Retina (tissue), 1 donor: ENCODE data around the gene DIMT1.

Source experiments
- DNase-seq: peaks from one replicate; pipeline ENCODE4 v3.0.0-alpha.2; 2016

Gene DIMT1

DNA sequence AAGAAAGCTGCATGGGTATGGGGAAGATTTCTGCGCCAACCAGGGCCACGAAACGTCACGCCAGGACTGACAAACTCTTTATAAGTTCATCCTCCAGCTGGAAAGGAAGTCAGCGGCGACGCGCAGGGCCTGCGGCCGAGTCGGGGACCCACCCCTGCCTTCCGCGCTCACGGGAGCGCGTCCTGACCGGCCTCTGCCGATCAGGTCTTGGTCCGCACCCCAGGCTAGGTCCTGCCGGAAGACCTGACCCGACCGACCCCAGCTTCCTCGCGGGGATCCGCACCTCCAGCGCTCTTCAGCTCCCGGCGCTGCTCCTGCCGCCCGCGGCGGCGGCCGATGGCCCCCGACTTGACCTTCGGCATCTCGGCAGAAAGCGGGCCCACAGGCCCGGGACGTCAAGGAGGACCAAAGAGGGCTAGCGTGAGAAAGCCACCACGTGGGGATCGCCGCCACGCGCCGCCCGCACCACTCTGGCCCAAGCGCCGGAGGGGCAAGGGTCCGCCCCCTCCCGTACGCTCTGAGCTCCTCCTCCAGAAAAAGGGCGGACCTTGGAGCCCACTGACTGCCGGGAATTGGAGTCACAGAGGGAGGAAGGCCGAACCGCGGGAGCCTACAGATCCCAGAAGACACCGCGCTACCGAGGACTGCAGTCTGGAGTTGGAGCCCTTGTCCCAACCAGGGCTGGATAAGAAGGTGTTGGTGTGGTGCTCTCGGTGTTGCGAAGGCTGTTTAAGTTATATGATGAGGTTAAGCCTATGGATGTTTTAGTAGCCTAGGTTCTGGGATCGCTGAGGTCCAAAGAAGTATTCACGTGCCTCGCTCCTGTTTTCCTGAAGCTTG lies at the start of gene DIMT1:
Gene DIMT1, minus strand, starts transcription at position 495 of the 840 bp plus-strand sequence. Its CDS starts 133 bp downstream, at position 362.
- peak; percentile 96 for DNase-seq

GRCh38 chr5:62450259-62450658 lies 46.6 kb upstream of the DIMT1 start:
- no peak for DNase-seq

GRCh38 chr5:62448528-62448927 lies 44.8 kb upstream of the DIMT1 start:
- no peak for DNase-seq

DNA sequence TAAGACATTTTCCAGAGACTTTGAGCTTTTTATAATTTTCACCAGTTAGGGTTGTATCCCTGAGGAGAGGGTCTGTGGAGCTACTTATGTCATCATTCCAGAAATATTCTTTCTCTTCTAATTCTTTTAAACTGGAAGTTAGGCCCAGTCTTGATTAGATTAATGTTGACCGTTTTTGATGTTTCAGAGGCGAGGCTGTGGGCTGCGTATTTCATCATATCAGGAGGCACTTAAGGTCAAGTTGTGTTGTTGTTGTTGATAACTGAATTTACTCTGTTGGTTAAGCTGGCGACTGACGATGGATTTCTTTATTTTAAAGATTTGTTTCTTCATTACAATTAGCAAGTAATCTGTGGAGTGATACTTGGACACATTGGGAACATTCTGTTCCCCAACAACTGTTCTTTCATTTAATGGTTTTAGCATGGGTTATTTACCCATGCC lies 28.9 kb upstream of the DIMT1 start:
- no peak for DNase-seq

- DNase-seq = no peak
Measured at GRCh38 chr5:62431735-62432620, 28.3 kb upstream of the DIMT1 start.

GRCh38 chr5:62424763-62425162 lies 21.1 kb upstream of the DIMT1 start:
- DNase-seq = no peak

- no peak for DNase-seq
Measured at GRCh38 chr5:62421414-62421813, 17.7 kb upstream of the DIMT1 start.

GRCh38 chr5:62419609-62420008 lies 15.9 kb upstream of the DIMT1 start:
- no peak for DNase-seq

DNA sequence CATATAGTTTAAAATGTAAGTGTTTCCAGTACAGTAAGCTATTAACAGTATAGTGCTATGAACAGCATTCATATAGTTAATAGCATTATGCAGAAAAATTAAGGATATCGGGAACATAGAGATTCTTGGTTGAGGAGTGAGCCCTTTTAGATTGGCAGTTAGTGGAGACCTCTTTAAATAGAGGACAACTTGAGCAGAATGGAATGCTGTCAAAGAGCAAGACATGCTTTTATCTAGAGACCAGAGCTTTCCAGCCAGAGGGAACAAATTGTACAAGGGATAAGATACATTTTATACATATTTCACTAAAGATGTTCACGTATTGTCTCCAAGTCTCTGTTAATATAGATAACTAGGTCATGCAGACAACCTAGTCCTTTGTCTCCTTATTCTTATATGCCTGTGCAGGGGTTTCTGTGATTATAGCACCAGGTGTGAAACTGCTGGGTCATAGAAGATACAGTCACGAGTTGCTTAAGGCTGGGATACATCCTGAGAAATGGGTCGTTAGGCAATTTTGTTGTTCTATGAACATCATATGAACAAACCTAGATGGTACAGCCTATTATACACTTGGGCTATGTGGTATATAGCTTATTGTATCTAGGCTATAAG lies 14.9 kb upstream of the DIMT1 start:
- no peak for DNase-seq

GRCh38 chr5:62413711-62414110 lies 10.0 kb upstream of the DIMT1 start:
- no peak for DNase-seq

- peak; percentile 98 for DNase-seq
Measured at GRCh38 chr5:62412549-62413329, 9.0 kb upstream of the DIMT1 start, which contains the start of gene IPO11. Gene IPO11, plus strand, starts transcription at chr5:62412763. Its CDS starts 24,517 bp downstream, at chr5:62437280.

GRCh38 chr5:62395210-62395950 lies 8.3 kb downstream of the DIMT1 start:
- DNase-seq = no peak

DNA sequence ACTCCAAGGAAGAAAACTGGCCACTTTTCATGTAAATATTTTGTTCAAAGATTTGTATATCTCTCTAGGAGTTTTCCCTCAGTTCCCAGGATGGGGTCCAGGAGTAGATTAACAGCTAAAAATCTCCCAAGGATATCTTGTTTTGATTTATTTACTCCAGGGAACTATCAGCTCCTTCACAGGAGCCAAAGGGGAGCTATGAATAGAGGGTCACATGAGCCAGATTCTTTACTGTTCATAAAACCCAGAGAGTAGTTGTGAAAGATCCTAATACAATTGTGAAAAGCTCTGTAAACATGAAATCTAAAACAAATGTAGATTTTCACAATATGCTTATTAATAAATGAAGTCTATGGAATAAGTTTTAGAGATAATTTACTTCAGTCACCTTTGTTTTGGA lies 16.9 kb downstream of the DIMT1 start:
- DNase-seq = no peak

- DNase-seq = no peak
Measured at GRCh38 chr5:62385816-62386400, 17.8 kb downstream of the DIMT1 start.

DNA sequence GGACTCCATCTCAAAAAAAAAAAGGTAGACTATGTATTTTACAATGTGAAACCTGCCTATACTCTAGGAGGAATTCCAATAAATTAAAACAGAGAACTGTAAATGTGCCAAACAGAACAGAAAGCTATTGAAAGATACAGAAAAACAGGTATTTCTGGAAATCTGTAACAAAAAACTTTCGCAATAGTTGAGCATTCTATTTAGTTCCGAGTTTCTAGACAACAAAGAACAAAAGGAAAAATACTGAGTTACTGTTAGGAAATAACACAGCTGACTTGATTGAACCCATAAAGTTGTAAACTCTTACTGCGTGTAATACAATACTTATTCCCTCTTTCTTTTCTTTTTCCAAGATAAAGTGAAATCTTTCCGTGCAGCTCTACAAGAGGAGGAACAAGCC lies 18.6 kb downstream of the DIMT1 start:
- no peak for DNase-seq

- DNase-seq = no peak
Measured at GRCh38 chr5:62376064-62376463, 27.6 kb downstream of the DIMT1 start.

DNA sequence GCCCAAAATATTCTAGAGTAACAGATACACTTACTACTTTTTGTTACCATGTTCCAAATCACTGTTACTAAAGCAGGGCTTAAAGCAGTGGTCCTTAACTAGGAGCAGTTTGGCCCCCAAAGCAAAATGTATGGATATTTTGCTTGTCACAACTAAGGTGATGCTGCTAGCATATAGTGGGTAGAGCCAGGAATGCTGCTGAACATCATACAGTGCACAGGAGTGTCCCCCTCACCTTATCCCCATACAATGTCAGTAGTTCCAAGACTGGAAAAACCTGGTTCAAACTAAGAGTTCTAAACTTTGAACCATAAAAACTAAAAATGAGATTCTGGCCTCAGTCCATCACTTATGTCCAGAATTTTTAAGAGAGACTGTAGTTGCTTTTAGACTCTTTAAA lies 28.1 kb downstream of the DIMT1 start:
- DNase-seq = no peak

GRCh38 chr5:62374090-62374489 lies 29.6 kb downstream of the DIMT1 start:
- no peak for DNase-seq

- DNase-seq = no peak
Measured at GRCh38 chr5:62373382-62373781, 30.3 kb downstream of the DIMT1 start.

GRCh38 chr5:62372600-62372999 lies 31.1 kb downstream of the DIMT1 start:
- no peak for DNase-seq

DNA sequence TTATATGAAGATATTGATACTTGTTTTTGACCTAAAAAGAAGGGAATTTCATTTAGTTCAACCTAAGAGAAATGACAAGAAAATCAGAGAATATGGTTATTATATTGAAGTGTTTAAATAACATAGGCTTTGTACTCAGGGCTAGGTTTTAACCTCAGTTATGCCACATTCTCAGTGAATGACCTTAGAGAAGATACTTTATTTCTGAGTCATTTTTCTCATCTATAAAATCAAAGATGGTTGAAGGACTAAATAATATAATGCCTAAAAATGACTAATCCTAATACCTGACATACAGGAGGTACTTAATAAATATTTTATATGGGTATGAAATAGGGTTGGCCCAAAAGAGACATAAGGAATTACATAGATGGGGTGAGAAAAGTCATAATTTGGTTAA lies 32.3 kb downstream of the DIMT1 start:
- no peak for DNase-seq
